GM19328 (cell line): ENCODE data around the gene MRPS2.

Experiments used
- ATAC-seq: cut with Tn5 transposase; IDR thresholded peaks from one replicate; pipeline ENCODE4 v1.9.1; 2021; ENCODE audit warnings: mild to moderate bottlenecking, moderate library complexity; ENCODE audit not compliant: unreplicated experiment

MRPS2 gene

GRCh38 chr9:135480071-135480939, 20.2 kb upstream of the MRPS2 start:
- ATAC-seq: no peak

GRCh38 chr9:135480940-135481310, 19.6 kb upstream of the MRPS2 start:
- no peak for ATAC-seq

- ATAC-seq: no peak
Observed at GRCh38 chr9:135482015-135482754, 18.3 kb upstream of the MRPS2 start.

GRCh38 chr9:135484460-135485277, 15.8 kb upstream of the MRPS2 start:
- ATAC-seq: no peak

- ATAC-seq: no peak
Observed at GRCh38 chr9:135485385-135485784, 15.1 kb upstream of the MRPS2 start.

- ATAC-seq: no peak
Observed at GRCh38 chr9:135485832-135486231, 14.7 kb upstream of the MRPS2 start.

- no peak for ATAC-seq
Observed at GRCh38 chr9:135486267-135487065, 14.0 kb upstream of the MRPS2 start.

GRCh38 chr9:135487281-135488012, 13.0 kb upstream of the MRPS2 start:
- no peak for ATAC-seq

- no peak for ATAC-seq
Observed at GRCh38 chr9:135488013-135488330, 12.5 kb upstream of the MRPS2 start.

- no peak for ATAC-seq
Observed at GRCh38 chr9:135488527-135488926, 12.0 kb upstream of the MRPS2 start.

- no peak for ATAC-seq
Observed at GRCh38 chr9:135489188-135489906, 11.1 kb upstream of the MRPS2 start.

GRCh38 chr9:135490166-135490870, 10.2 kb upstream of the MRPS2 start:
- ATAC-seq: no peak

- no peak for ATAC-seq
Observed at GRCh38 chr9:135490980-135491464, 9.5 kb upstream of the MRPS2 start.

- no peak for ATAC-seq
Observed at GRCh38 chr9:135491764-135492163, 8.7 kb upstream of the MRPS2 start.

GRCh38 chr9:135492886-135493669, 7.4 kb upstream of the MRPS2 start:
- no peak for ATAC-seq

- no peak for ATAC-seq
Observed at GRCh38 chr9:135494791-135495559, 5.5 kb upstream of the MRPS2 start.
